ENCODE results near the gene IDE. TPM values are rescaled to one million over a fixed set of nuclear protein-coding genes. Genes with fewer than 3 reads are reported as not detected.

The IDE gene
- total and polyA plus RNA-seq, 2 of the 13 experiments (the other 11 are each of a cell fraction or from before 2014, with no cell fraction given), result 16.1 to 52.1 TPM

- DNase-seq (ENCODE audit: low spot score) (no peak), FAIRE-seq (no peak), ATAC-seq (no peak)
- no peaks in the 10 kb centered on the region for H3K4me1 ChIP-seq (ENCODE audit: insufficient read depth, low read length)
- no peak overlapping the region for H3K27ac ChIP-seq (ENCODE audit: extremely low read length, insufficient read depth, low read length)
- H2AFZ ChIP-seq (ENCODE audit: low read length), result no peak overlapping the region
- H4K20me1 ChIP-seq (ENCODE audit: insufficient read depth, low read length), result no peaks in the 10 kb centered on the region
- TF ChIP-seq ZMYM2 (CRISPR knock-in tag; IDR thresholded peaks at IDR 0.05), result no peak
- no peak for TF ChIP-seq ZNF724P (CRISPR knock-in tag; IDR thresholded peaks at IDR 0.05; ENCODE audit: borderline replicate concordance)
- TF ChIP-seq CREM (IDR thresholded peaks at IDR 0.05), result no peak
- no peak for TF ChIP-seq CREM (CRISPR knock-in tag; IDR thresholded peaks at IDR 0.05)
- TF ChIP-seq SRSF4 (IDR thresholded peaks at IDR 0.05; ENCODE audit: low read depth, low read length, poor library complexity, severe bottlenecking), result no peak
- TF ChIP-seq FOXO4 (CRISPR knock-in tag; conservative IDR thresholded peaks at IDR 0.05), result no peak
- TF ChIP-seq RNF2 (conservative IDR thresholded peaks at IDR 0.05; ENCODE audit: low read depth), result no peak
- no peak for TF ChIP-seq HIVEP1 (CRISPR knock-in tag; IDR thresholded peaks at IDR 0.05)
- no peak for TF ChIP-seq ZNF343 (CRISPR knock-in tag; IDR thresholded peaks at IDR 0.05)
- TF ChIP-seq THAP7 (CRISPR knock-in tag; IDR thresholded peaks at IDR 0.05), result no peak
- TF ChIP-seq EZH2 (conservative IDR thresholded peaks at IDR 0.05; ENCODE audit: low read depth, low read length), result no peak
- TF ChIP-seq ETV5 (CRISPR knock-in tag; IDR thresholded peaks at IDR 0.05; ENCODE audit: borderline replicate concordance), result no peak
- no peak overlapping the region for H3K4me3 ChIP-seq (replicated peaks in 1 of 3; ENCODE audit: insufficient read depth in 1 of 3, low read depth in 2 of 3, low read length in 3 of 3)
- WGBS (ENCODE audit: low lambda C conversion rate), result 99% methylated on average over 5 of the region's 5 CpGs
- no peaks in the 10 kb centered on the region for H3K9me3 ChIP-seq (ENCODE audit: low read length)
- no peaks in the 10 kb centered on the region for H3K27me3 ChIP-seq (ENCODE audit: control insufficient read depth in 1 of 2, insufficient read depth in 2 of 2, low read length in 2 of 2)
- POLR2A ChIA-PET, result no interaction called here
- peaks cover 0 to 11% of the 10 kb centered on the region in 2 experiments; a peak in 1 of 5 replicates for H3K36me3 ChIP-seq (replicated peaks in 1 of 2; ENCODE audit: control insufficient read depth in 1 of 2, insufficient read depth in 2 of 2, low read length in 2 of 2)
- intact Hi-C loops (cut with micrococcal nuclease; ENCODE audit: unreplicated experiment) (no loop called here), in situ Hi-C loops (cut with HindIII; ENCODE audit: extremely low pct_ligation_motif_present, low pct_unique_long_range_greater_than_20kb) (no loop called here)
- H3K79me2 ChIP-seq (ENCODE audit: insufficient read depth, low read length), result peaks cover 21% of the 10 kb centered on the region
- CTCF ChIA-PET (ENCODE audit: low intra/inter-chr PET ratio, low total read pairs), result no interaction called here
- H3K4me2 ChIP-seq (ENCODE audit: low read depth, low read length), result no peak overlapping the region
- no peak overlapping the region for H3K9ac ChIP-seq (ENCODE audit: insufficient read depth, low read depth, low read length)
- BruUV-seq (replicated peaks), result no TSS peak
These were observed 31.4 kb downstream of the IDE start for GRCh38 chr10:92542458-92542857.

Data from HepG2 (cell line).